Endothelial cell of umbilical vein (primary cell): Measurements from ENCODE around the gene OMA1. TPM values are rescaled to one million over a fixed set of nuclear protein-coding genes. Genes with fewer than 3 reads are reported as not detected.
"Not testable (repeated sequence)": the region's sequence is repeated elsewhere in the genome, so short reads cannot be mapped to it uniquely, and the experiment has no call there.

Experiments
- BruUV-seq: library from RNA; stranded (reverse); fragments of 400-500 nt; replicated peaks from 2 replicates; lab custom pipeline; 2021; lab: Mats Ljungman, UMichigan
- CTCF ChIA-PET: fragments of 300-600, 350-600 bp; sonication (Branson Sonifier 250); formaldehyde crosslinking; loops from one replicate; lab custom pipeline; 2021; ENCODE audit warnings: antibody characterized with exemption, inconsistent platforms; lab: Charles Lee
- POLR2A ChIA-PET: fragments of 300-600, 350-600 bp; sonication (Branson Sonifier 250); formaldehyde crosslinking; loops from one replicate; lab custom pipeline; 2021; ENCODE audit warnings: antibody characterized with exemption, inconsistent platforms; lab: Charles Lee
- DNase-seq: peaks from one replicate; pipeline ENCODE4 v3.0.0-alpha.2; 2011; ENCODE audit warnings: low read depth, low spot score
- FAIRE-seq: peaks from 2 replicates; lab custom pipeline; 2011; peaks lifted over from hg19 to GRCh38; lab: Jason Lieb, UNC
- H2AFZ ChIP-seq: 2 replicates; pipeline ENCODE4 v1.6.0; 2012; ENCODE audit warnings: low read depth, low read length, control low read depth, inconsistent platforms
- H3K27ac ChIP-seq: 2 replicates; pipeline ENCODE4 v1.5.1; 2011; ENCODE audit warnings: low read depth, mild to moderate bottlenecking, control low read depth, low read length, moderate library complexity; ENCODE audit not compliant: insufficient read depth
- H3K27me3 ChIP-seq, 2 experiments: 2 replicates each; pipeline versions ENCODE4 v1.6.0 to v1.6.1; 2011; ENCODE audit warnings: low read length in 2 of 2, mixed read lengths in 1 of 2; ENCODE audit not compliant: control insufficient read depth in 2 of 2, insufficient read depth in 2 of 2
- H3K36me3 ChIP-seq, 2 experiments: 2 replicates in 1 of 2; 3 replicates in 1 of 2; pipeline ENCODE4 v1.5.1; 2011; ENCODE audit warnings: low read length in 2 of 2, mild to moderate bottlenecking in 1 of 2, moderate library complexity in 1 of 2; ENCODE audit not compliant: control insufficient read depth in 2 of 2, insufficient read depth in 2 of 2; ENCODE audit errors: extremely low read depth in 1 of 2
- H3K4me1 ChIP-seq: 3 replicates; pipeline ENCODE4 v1.5.1; 2011; ENCODE audit warnings: mild to moderate bottlenecking, low read length; ENCODE audit not compliant: control insufficient read depth, insufficient read depth; ENCODE audit errors: extremely low read depth
- H3K4me2 ChIP-seq: 2 replicates; pipeline ENCODE4 v1.6.1; 2011; ENCODE audit warnings: low read length, control low read depth, mixed read lengths; ENCODE audit not compliant: insufficient read depth
- H3K4me3 ChIP-seq, 3 experiments: fragments of 200-600 bp in 1 of 3; sonication (generic), shearing (Covaris generic) in 1 of 3; replicated peaks in 1 of 3; 2 replicates each; pipeline ENCODE4 v1.5.1; 2011 to 2016; ENCODE audit warnings: control low read depth in 3 of 3, low read length in 3 of 3, mild to moderate bottlenecking in 2 of 3, inconsistent platforms in 1 of 3, low read depth in 1 of 3, moderate library complexity in 1 of 3; ENCODE audit not compliant: insufficient read depth in 1 of 3
- H3K79me2 ChIP-seq: 2 replicates; pipeline ENCODE4 v1.6.0; 2012; ENCODE audit warnings: low read length, inconsistent platforms; ENCODE audit not compliant: control insufficient read depth, insufficient read depth
- H3K9ac ChIP-seq: replicated peaks from 2 replicates; pipeline ENCODE3; 2011; ENCODE audit warnings: low read length, control low read depth; ENCODE audit not compliant: insufficient read depth; ENCODE audit errors: extremely low read depth
- H3K9me1 ChIP-seq: replicated peaks from 3 replicates; pipeline ENCODE4 v1.6.0; 2011; ENCODE audit warnings: mild to moderate bottlenecking, low read length; ENCODE audit not compliant: control insufficient read depth, insufficient read depth; ENCODE audit errors: extremely low read depth
- H3K9me3 ChIP-seq: replicated peaks from 2 replicates; pipeline ENCODE4 v1.5.1; 2012; ENCODE audit warnings: low read length, inconsistent platforms; ENCODE audit not compliant: control insufficient read depth, insufficient read depth
- H4K20me1 ChIP-seq: replicated peaks from 2 replicates; pipeline ENCODE3; 2011; ENCODE audit warnings: mild to moderate bottlenecking, low read length; ENCODE audit not compliant: control insufficient read depth, insufficient read depth; ENCODE audit errors: extremely low read depth
- CTCF ChIP-seq, 2 donors: IDR thresholded peaks; 1 replicate in 1 of 2; 2 replicates in 1 of 2; pipeline ENCODE4 v1.5.1; 2011; ENCODE audit warnings: low read length in 2 of 2, mild to moderate bottlenecking in 2 of 2, moderate library complexity in 2 of 2, control low read depth in 1 of 2, inconsistent platforms in 1 of 2, low read depth in 1 of 2; ENCODE audit not compliant: insufficient read depth in 1 of 2; ENCODE audit errors: extremely low read depth in 1 of 2
- EZH2 ChIP-seq: IDR thresholded peaks from 2 replicates; pipeline ENCODE4 v1.6.1; 2012; ENCODE audit warnings: borderline replicate concordance, low read depth, mild to moderate bottlenecking, moderate library complexity, low read length, inconsistent platforms; ENCODE audit not compliant: severe bottlenecking
- FOS ChIP-seq: IDR thresholded peaks from 2 replicates; pipeline ENCODE4 v1.6.1; 2011; ENCODE audit warnings: mild to moderate bottlenecking, low read length, moderate library complexity, borderline replicate concordance; ENCODE audit not compliant: insufficient read depth
- GATA2 ChIP-seq: IDR thresholded peaks from 2 replicates; pipeline ENCODE4 v1.7.0; 2011; ENCODE audit warnings: low read depth, mild to moderate bottlenecking, moderate library complexity, mixed read lengths, low read length; ENCODE audit not compliant: insufficient read length, insufficient read depth
- JUN ChIP-seq: IDR thresholded peaks from 2 replicates; pipeline ENCODE4 v1.6.1; 2011; ENCODE audit warnings: borderline replicate concordance, low read depth; ENCODE audit not compliant: insufficient read length, insufficient read depth
- MAX ChIP-seq: IDR thresholded peaks from 2 replicates; pipeline ENCODE4 v1.6.1; 2011; ENCODE audit not compliant: insufficient read depth, insufficient read length
- MYC ChIP-seq: IDR thresholded peaks from one replicate; pipeline ENCODE4 v1.6.1; 2011; ENCODE audit warnings: mild to moderate bottlenecking, low read depth, low read length
- POLR2A ChIP-seq: IDR thresholded peaks from 2 replicates; pipeline ENCODE4 v1.6.1; 2012; ENCODE audit warnings: low read depth, mild to moderate bottlenecking, control low read depth, low read length
- POLR2AphosphoS5 ChIP-seq: IDR thresholded peaks from 2 replicates; pipeline ENCODE4 v1.6.1; 2012; ENCODE audit warnings: low read depth, mild to moderate bottlenecking, control low read depth, low read length, moderate library complexity; ENCODE audit not compliant: insufficient read depth
- dilution Hi-C: fragments of 300-500 bp; cut with MboI; formaldehyde crosslinking; loops from one replicate; pipeline ENCODE4 v1.15.0; 2019; ENCODE audit warnings: low sequenced_read_pairs; ENCODE audit not compliant: extremely low pct_ligation_motif_present
- intact Hi-C: fragments of 100-400 bp; cut with micrococcal nuclease; formaldehyde crosslinking; loops from one replicate; pipeline ENCODE4 v1.10.0; 2022
- polyA plus RNA-seq, 4 experiments: library from polyadenylated mRNA; depleted of rRNA in 3 of 4; stranded (reverse) in 3 of 4; unstranded in 1 of 4; fragments of >200 nt; gene quantifications; 2 replicates each; pipeline versions ENCODE4 v1.2.1 to v1.2.3, GENCODE V29; 2011 to 2012; ENCODE audit warnings: missing spikeins in 1 of 4
- total RNA-seq: library from RNA; stranded (reverse); gene quantifications from 2 replicates; pipeline ENCODE4 v1.2.3, GENCODE V29; 2021

Gene OMA1
- total and polyA plus RNA-seq, 2 donors (not counting 3 experiments of a cell fraction or from before 2014, with no cell fraction given), result 4.0 to 4.6 TPM

- dilution Hi-C loops, result no loop called here
These were observed 50.5 kb downstream of the OMA1 start for GRCh38 chr1:58496042-58496441.

GRCh38 chr1:58488914-58489313 is 57.6 kb downstream of the OMA1 start:
- H3K36me3 ChIP-seq, H3K9ac ChIP-seq, H3K9me1 ChIP-seq, intact Hi-C loops, DNase-seq, H2AFZ ChIP-seq, H3K79me2 ChIP-seq, dilution Hi-C loops, H3K9me3 ChIP-seq, CTCF ChIA-PET, H3K27me3 ChIP-seq, H3K27ac ChIP-seq, H3K4me1 ChIP-seq, FAIRE-seq, POLR2A ChIA-PET, H3K4me2 ChIP-seq, H4K20me1 ChIP-seq, BruUV-seq, H3K4me3 ChIP-seq: not testable (repeated sequence)

More at GRCh38 chr1:58496042-58496441, 50.5 kb downstream of the OMA1 start:
- Histone ChIP-seq H3K27ac (no peak overlapping the region), H3K36me3 (no peaks in the 10 kb centered on the region), H3K9me3 (no peaks in the 10 kb centered on the region), H3K9me1 (no peaks in the 10 kb centered on the region), H4K20me1 (no peaks in the 10 kb centered on the region), H2AFZ (no peak overlapping the region), H3K4me1 (no peaks in the 10 kb centered on the region), H3K79me2 (no peaks in the 10 kb centered on the region), H3K4me3 (no peak overlapping the region), H3K4me2 (no peak overlapping the region), H3K27me3 (no peaks in the 10 kb centered on the region), H3K9ac (no peak overlapping the region)
- ChIA-PET CTCF (interaction anchor here (0.8 to 1.8 kb wide), 2 partner anchors 9 to 11 kb away, joined by 3 to 5 read pairs; no protein-coding TSS in a partner anchor), POLR2A (no interaction called here)
- no TSS peak for BruUV-seq
- FAIRE-seq (no peak), DNase-seq (no peak)
- TF ChIP-seq GATA2, result no peak
- no peak for TF ChIP-seq CTCF (IDR thresholded peaks at IDR 0.05; ENCODE audit: extremely low read depth in 1 of 2, insufficient read depth in 1 of 2, low read depth in 1 of 2, low read length in 2 of 2)
- TF ChIP-seq POLR2AphosphoS5, result no peak
- TF ChIP-seq FOS, result no peak
- TF ChIP-seq POLR2A, result no peak
- no peak for TF ChIP-seq MYC
- TF ChIP-seq JUN, result no peak
- no peak for TF ChIP-seq EZH2
- TF ChIP-seq MAX, result no peak
- intact Hi-C loops, result no loop called here
